Thoracic aorta (tissue), 2 donors: ENCODE data around the gene HES7. TPM values are rescaled to one million over a fixed set of nuclear protein-coding genes. Genes with fewer than 3 reads are reported as not detected.

Experiments
- ATAC-seq: fragments of 150-250 bp; one replicate; pipeline ENCODE4 v1.8.0; 2017; ENCODE audit warnings: low read depth; ENCODE audit not compliant: insufficient number of reproducible peaks, low FRiP score
- DNase-seq: peaks from one replicate; pipeline ENCODE4 v3.0.0-alpha.2; 2020; ENCODE audit warnings: low spot score
- H3K27ac ChIP-seq, 2 donors: fragments of 200-600 bp; sonication (generic); 1 replicate in 1 of 2; 2 replicates in 1 of 2; pipeline ENCODE4 v1.5.1; 2016; ENCODE audit warnings: mild to moderate bottlenecking in 2 of 2, moderate library complexity in 2 of 2
- H3K27me3 ChIP-seq: fragments of 200-600 bp; sonication (generic); replicated peaks from 2 replicates; pipeline ENCODE4 v1.6.0; 2016; ENCODE audit warnings: mild to moderate bottlenecking; ENCODE audit not compliant: insufficient read depth
- H3K36me3 ChIP-seq: fragments of 200-600 bp; sonication (generic); one replicate; pipeline ENCODE4 v1.5.1; 2016
- H3K4me1 ChIP-seq, 2 donors: fragments of 200-600 bp; sonication (generic); 1 replicate in 1 of 2; 2 replicates in 1 of 2; pipeline versions ENCODE4 v1.5.1 to v1.6.0; 2016; ENCODE audit warnings: low read depth in 2 of 2, mild to moderate bottlenecking in 1 of 2; ENCODE audit not compliant: control insufficient read depth in 1 of 2
- H3K4me3 ChIP-seq: fragments of 200-600 bp; sonication (generic); 2 replicates; pipeline ENCODE4 v1.5.1; 2016; ENCODE audit warnings: mild to moderate bottlenecking
- H3K9me3 ChIP-seq: fragments of 200-600 bp; sonication (generic); 2 replicates; pipeline ENCODE4 v1.5.1; 2016
- total RNA-seq, 2 donors: library from RNA; depleted of rRNA; stranded (reverse); fragments of >200 nt; gene quantifications; one replicate each; pipeline versions ENCODE4 v1.1.0 to v1.2.3, GENCODE V29; 2016
- TF ChIP-seq, protein P1 (sequence below): fragments of 200-600 bp; sonication (generic); IDR thresholded peaks from one replicate; pipeline ENCODE4 v1.5.1; 2019; ENCODE audit warnings: antibody characterized with exemption

HES7 gene
- total RNA-seq, 2 donors from 2014 or later, result not detected

DNA sequence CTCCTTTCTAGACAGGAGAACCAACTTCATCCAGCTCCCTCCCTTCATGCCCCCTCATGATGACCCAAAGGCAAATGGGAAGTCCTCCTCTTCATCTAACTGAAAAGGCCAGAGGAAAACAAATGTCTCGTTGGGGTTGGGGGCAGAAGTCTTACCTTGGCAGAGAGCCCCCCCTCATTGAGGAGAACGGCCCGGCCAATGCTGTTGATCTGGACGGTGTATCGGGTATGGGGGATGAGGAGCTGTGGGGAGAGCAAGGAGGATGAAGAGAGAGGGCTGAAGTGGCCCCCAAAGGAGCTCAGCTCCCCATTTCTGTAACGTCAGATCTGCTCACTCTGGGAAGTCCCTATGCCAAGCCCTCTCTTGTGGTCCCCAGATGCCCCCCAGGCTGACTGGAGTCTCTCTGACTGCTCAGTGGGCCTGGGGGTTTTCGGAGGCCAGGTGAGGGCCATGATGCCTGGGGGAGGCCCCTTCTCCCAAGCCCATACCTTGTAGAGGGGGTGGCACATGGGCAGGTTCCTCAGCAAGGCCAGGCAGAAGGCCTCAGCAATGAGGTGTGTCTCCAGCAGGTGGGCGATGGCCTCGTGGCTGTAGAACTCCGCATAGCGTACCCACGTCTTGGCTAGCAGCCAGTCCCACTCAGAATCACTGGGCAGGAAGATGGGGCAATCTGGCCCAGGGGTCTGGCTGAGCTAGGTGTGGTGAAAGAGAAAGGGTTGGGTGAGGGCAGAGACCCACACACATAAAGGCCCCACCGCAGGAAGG lies 47.2 kb downstream of the HES7 start:
- DNase-seq, result no peak
- no peaks in the 10 kb centered on the region for H3K36me3 ChIP-seq
- H3K27ac ChIP-seq, result no peak overlapping the region
- H3K27me3 ChIP-seq, result peaks cover 10% of the 10 kb centered on the region
- no peak for ATAC-seq
- no peaks in the 10 kb centered on the region for H3K9me3 ChIP-seq
- TF ChIP-seq, protein P1, sequence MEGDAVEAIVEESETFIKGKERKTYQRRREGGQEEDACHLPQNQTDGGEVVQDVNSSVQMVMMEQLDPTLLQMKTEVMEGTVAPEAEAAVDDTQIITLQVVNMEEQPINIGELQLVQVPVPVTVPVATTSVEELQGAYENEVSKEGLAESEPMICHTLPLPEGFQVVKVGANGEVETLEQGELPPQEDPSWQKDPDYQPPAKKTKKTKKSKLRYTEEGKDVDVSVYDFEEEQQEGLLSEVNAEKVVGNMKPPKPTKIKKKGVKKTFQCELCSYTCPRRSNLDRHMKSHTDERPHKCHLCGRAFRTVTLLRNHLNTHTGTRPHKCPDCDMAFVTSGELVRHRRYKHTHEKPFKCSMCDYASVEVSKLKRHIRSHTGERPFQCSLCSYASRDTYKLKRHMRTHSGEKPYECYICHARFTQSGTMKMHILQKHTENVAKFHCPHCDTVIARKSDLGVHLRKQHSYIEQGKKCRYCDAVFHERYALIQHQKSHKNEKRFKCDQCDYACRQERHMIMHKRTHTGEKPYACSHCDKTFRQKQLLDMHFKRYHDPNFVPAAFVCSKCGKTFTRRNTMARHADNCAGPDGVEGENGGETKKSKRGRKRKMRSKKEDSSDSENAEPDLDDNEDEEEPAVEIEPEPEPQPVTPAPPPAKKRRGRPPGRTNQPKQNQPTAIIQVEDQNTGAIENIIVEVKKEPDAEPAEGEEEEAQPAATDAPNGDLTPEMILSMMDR, result no peak
- no peak overlapping the region for H3K4me3 ChIP-seq
- H3K4me1 ChIP-seq, result peaks cover 10 to 37% of the 10 kb centered on the region in 2 donors

DNA sequence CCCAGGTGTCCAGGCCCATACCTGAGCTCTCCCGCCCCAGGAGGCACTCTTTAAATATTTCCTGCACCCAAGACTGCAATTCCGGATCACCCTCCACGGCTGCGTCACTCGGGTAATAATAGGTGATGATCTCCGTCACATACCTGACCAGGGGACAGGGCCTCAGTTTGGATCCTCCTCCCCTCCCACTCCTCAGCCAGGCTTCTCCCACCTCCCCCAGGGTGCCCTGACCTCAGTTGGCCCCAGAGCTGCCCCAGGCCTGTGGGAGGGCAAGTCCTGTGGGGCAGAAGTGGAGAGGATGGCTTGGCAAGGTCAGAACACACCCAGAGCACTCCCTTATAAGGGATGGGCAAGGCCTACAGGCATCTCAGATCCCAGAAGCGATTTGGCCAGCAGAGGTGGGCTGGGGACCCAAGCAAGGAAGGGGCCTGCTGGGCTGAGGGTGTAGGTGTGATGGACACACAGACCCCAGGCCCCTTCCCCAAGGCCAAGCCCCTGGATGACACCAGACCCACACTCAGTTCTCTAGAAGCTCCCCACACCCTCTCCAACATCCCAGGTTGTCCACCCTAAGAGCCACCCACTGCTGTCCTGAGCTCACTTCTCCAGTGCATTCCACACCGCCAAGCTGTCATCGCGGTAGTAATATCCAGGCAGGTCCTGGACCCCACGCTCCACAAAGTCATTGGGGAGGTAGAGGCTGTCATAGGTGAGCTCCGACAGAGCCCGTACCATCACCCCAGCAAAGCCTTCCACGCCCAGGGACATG lies 48.1 kb downstream of the HES7 start:
- Histone ChIP-seq H3K27ac (no peak overlapping the region), H3K36me3 (no peaks in the 10 kb centered on the region), H3K9me3 (no peaks in the 10 kb centered on the region), H3K4me3 (no peak overlapping the region), H3K4me1 (peaks cover 10 to 37% of the 10 kb centered on the region in 2 donors), H3K27me3 (peaks cover 10% of the 10 kb centered on the region)
- TF ChIP-seq, protein P1, result no peak
- ATAC-seq (no peak), DNase-seq (no peak)

DNA sequence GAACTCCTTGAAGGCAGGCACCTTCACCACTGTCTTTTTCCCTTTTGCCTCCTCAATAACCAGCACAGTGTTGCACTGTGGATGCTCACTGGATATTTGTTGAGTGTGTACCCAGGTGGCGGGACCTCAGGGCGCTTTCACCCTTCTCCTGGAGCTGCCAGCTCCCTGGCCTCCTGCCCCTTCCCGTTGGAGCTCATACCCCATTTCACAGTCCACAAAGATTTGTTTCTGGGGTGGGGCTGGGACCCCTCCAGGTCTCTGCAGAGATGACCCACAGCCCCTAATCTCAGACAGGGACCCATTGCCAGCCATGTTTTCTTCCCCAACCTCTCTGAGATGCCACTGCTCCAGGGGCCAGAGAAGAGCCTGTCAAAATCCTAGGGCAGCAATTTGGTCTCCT lies 48.8 kb downstream of the HES7 start:
- DNase-seq, result no peak
- peaks cover 7 to 32% of the 10 kb centered on the region in 2 donors for H3K4me1 ChIP-seq
- no peak overlapping the region for H3K27ac ChIP-seq
- ATAC-seq, result no peak
- TF ChIP-seq, protein P1, result no peak
- peaks cover 10% of the 10 kb centered on the region for H3K27me3 ChIP-seq
- no peaks in the 10 kb centered on the region for H3K36me3 ChIP-seq
- H3K4me3 ChIP-seq, result no peak overlapping the region
- H3K9me3 ChIP-seq, result no peaks in the 10 kb centered on the region

DNA sequence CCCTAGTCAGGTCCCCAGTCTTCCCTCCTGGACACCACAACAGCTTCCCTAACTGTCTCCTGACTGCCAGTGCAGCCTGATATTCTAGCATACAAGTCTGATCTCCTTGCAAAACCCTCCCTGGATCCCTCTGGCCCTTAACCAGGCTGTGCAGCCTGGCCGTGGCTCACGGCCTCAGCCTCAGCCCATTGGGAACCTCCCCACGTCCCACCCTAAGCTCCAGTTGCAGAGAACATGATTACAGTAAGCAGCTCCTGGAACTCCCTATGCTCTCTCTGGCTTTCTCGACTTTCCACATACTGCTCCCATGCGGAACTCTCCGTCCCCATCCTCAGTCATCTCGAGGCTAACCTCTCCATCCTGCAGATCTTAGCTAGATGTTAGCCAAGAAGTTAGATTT lies 49.4 kb downstream of the HES7 start:
- H3K4me3 ChIP-seq, result no peak overlapping the region
- TF ChIP-seq, protein P1, result no peak
- peaks cover 6 to 28% of the 10 kb centered on the region in 2 donors for H3K4me1 ChIP-seq
- no peak for DNase-seq
- H3K27me3 ChIP-seq, result peaks cover 10% of the 10 kb centered on the region
- ATAC-seq, result no peak
- no peaks in the 10 kb centered on the region for H3K36me3 ChIP-seq
- H3K27ac ChIP-seq, result no peak overlapping the region
- H3K9me3 ChIP-seq, result no peaks in the 10 kb centered on the region

DNA sequence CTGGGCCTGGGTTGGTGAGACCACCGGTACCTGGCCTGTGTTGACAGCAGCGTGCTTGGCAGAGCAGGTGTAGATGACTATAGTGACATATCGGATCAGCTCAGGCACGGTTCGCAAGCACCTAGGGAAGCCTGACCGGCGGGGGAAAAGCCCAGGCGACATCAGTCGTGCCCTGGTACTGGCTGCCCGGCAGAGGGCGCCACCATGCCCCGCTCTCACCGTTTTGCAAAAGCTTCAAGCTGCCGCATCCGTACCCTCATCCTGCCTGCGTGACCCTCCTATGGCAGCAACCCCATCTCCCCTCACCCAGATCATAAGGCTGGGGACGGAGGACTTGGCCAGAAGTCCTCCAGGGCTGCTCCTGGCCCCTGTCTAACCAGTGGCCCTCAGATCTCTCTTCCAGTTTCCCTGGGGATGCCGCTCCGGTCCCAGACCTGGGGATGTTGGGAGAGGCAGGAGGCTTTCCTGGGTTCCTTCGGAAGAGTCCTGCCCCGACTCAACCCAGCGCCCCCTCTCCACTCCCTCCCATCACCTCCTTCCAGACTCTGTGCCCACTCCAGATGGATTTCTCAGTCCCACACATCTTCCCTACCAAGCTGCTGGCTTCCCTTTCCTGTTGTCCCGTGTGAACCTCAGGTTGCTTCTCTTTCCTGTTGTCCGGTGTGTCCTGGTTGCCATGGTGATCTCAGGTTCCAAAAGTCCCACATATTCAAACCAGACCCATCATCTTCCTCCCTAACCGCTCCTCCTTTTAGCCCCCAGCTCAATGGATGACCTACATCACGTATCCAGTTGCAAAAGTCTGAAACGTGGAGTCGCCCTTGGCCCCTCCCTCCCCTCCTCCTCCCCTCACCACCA lies 50.0 kb downstream of the HES7 start:
- TF ChIP-seq, protein P1, result peak; percentile 83
- H3K27me3 ChIP-seq, result peaks cover 10% of the 10 kb centered on the region
- H3K9me3 ChIP-seq, result no peaks in the 10 kb centered on the region
- peaks cover 6 to 22% of the 10 kb centered on the region in 2 donors for H3K4me1 ChIP-seq
- no peaks in the 10 kb centered on the region for H3K36me3 ChIP-seq
- peak; percentile 57 for ATAC-seq
- no peak overlapping the region for H3K27ac ChIP-seq
- no peak for DNase-seq
- H3K4me3 ChIP-seq, result peak overlapping the region; percentile 33
